ENCODE data around the gene IQCK.
"Not testable (repeated sequence)": the region's sequence is repeated elsewhere in the genome, so short reads cannot be mapped to it uniquely, and the experiment has no call there.

The IQCK gene

DNA sequence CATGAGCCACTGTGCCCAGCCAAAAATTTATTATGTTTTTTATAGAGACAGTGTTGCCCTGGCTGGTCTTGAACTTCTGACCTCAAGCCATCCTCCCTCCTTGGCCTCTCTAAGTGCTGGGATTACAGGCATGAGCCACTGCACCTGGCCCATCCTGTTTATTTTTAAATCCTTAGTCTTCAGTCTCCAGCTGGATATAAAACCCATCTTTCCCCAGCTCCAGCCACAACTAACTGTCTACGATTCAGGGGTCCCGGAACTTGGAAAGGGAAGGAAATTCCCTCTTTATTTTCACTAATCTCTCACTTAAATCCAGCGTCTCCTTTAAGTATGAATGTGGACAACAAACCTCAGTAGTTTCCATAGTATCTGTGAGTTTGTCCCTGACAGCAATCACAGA is 62.2 kb downstream of the IQCK start:
- TF ChIP-seq FOXP2 (optimal IDR thresholded peaks at IDR 0.05; ENCODE audit: control extremely low read depth, extremely low read length, insufficient read depth) (no peak), EZH2 (IDR thresholded peaks at IDR 0.05) (no peak), POLR2AphosphoS5 (IDR thresholded peaks at IDR 0.05; ENCODE audit: borderline replicate concordance, low read depth, low read length) (no peak)
- Histone ChIP-seq H3K36me3 (ENCODE audit: insufficient read depth, low read length) (no peaks in the 10 kb centered on the region), H3K4me3 (no peak overlapping the region), H3K27ac (no peak overlapping the region), H3K9me3 (ENCODE audit: low read depth, low read length) (no peaks in the 10 kb centered on the region), H3K9ac (ENCODE audit: insufficient read length) (no peak overlapping the region)
- DNase-seq (ENCODE audit: low read depth, low spot score): no peak

DNA sequence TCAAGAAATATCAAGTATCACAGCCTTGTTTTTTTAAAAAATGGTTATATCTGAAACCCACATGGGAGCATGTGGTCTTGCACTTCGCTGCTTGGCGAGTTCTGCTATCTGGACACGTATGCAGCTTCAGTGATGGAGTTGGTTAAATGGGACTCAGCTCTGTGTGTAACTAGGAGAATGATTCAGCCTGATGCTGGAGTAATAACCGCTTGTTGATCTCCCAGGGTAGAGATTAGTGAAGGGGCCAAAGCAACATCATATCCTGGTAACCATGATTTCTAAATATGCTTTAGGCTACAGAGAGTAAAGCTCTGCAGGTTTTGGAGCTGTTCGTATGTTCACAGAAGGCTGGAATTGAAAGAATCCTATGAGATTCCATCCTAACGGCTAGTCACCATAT is 63.2 kb downstream of the IQCK start:
- TF ChIP-seq EZH2 (IDR thresholded peaks at IDR 0.05) (no peak), FOXP2 (optimal IDR thresholded peaks at IDR 0.05; ENCODE audit: control extremely low read depth, extremely low read length, insufficient read depth) (no peak), POLR2AphosphoS5 (IDR thresholded peaks at IDR 0.05; ENCODE audit: borderline replicate concordance, low read depth, low read length) (no peak)
- no peak for DNase-seq (ENCODE audit: low read depth, low spot score)

DNA sequence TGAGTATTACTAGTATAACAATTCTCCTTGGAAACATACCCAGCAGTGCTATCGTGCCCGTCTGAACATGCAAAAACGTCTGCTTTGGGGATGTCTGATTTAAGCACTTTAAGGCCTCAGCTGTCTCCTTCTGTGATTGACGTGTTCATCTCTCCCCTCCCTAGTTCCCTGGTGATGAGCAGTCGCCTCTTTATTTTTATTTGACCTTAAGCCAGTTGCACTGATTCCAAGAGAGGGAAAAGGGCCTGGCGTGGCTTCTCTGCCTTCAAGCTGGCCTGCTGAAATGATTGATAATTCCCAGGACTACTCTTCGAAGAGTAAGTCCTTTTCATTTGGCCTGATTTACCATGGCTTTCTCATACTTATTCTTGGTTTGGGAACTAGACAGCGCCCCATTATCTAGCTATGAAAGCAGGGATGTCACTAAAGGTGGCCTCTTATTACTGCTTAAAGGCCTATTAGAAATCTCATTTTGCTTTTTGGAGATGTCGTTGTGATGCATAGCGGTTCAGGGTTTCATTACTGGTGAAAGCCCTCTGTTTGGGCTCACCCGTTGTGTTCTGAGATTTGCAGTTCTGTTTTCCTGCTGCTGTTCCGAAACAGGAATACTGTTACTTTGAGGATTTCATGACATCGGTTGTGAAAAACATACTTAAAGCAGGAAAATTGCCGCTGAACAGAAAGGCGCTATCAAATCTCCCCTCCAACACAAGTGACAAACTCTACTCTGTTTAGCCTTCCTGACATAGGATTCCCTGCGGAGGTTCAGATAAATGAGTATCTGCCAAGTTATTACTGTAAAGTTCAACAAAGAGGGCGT is 65.5 kb downstream of the IQCK start:
- no peak overlapping the region for H3K9ac ChIP-seq (ENCODE audit: insufficient read length)
- no peaks in the 10 kb centered on the region for H3K36me3 ChIP-seq (ENCODE audit: insufficient read depth, low read length)

More for the DNA sequence above, 63.2 kb downstream of the IQCK start:
- H3K27ac ChIP-seq: no peak overlapping the region
- no peak overlapping the region for H3K9ac ChIP-seq (ENCODE audit: insufficient read length)
- no peak overlapping the region for H3K4me3 ChIP-seq
- no peaks in the 10 kb centered on the region for H3K36me3 ChIP-seq (ENCODE audit: insufficient read depth, low read length)
- no peaks in the 10 kb centered on the region for H3K9me3 ChIP-seq (ENCODE audit: low read depth, low read length)

DNA sequence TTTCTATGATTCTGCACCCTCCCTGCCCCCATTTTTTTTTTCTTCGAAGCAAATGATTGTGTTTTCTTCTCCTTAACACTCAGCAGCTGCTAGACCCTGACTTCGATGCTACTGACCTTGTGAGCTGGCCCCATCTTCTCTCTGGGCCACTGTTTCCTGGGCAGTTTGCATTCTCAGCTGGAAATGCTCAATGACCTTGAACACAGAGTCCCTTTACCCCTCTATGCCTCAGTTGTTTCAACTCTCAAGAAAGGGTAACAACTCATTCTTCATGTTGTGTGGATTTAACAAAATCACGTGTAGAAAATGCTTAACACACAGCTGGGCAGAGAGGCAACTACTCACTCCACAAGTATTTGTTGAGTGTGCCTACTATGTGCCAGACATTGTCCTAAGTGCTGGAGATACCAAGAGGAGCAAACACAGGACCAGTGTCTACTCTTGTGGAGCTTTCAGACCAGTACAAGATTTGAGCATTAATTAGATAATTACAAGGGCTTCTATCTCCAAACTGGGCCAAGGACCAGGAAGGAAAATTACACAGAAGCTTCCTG is 66.2 kb downstream of the IQCK start:
- Histone ChIP-seq H3K4me3 (no peak overlapping the region), H3K36me3 (ENCODE audit: insufficient read depth, low read length) (no peaks in the 10 kb centered on the region), H3K9ac (ENCODE audit: insufficient read length) (no peak overlapping the region), H3K27ac (no peak overlapping the region), H3K9me3 (ENCODE audit: low read depth, low read length) (no peaks in the 10 kb centered on the region)
- no peak for DNase-seq (ENCODE audit: low read depth, low spot score)
- TF ChIP-seq POLR2AphosphoS5 (IDR thresholded peaks at IDR 0.05; ENCODE audit: borderline replicate concordance, low read depth, low read length): no peak
- no peak for TF ChIP-seq FOXP2 (optimal IDR thresholded peaks at IDR 0.05; ENCODE audit: control extremely low read depth, extremely low read length, insufficient read depth)
- TF ChIP-seq EZH2 (IDR thresholded peaks at IDR 0.05): no peak

More for the DNA sequence above, 65.5 kb downstream of the IQCK start:
- Histone ChIP-seq H3K27ac (no peak overlapping the region), H3K9me3 (ENCODE audit: low read depth, low read length) (no peaks in the 10 kb centered on the region), H3K4me3 (no peak overlapping the region)
- DNase-seq (ENCODE audit: low read depth, low spot score): no peak
- TF ChIP-seq EZH2 (IDR thresholded peaks at IDR 0.05) (no peak), FOXP2 (optimal IDR thresholded peaks at IDR 0.05; ENCODE audit: control extremely low read depth, extremely low read length, insufficient read depth) (no peak), POLR2AphosphoS5 (IDR thresholded peaks at IDR 0.05; ENCODE audit: borderline replicate concordance, low read depth, low read length) (no peak)

DNA sequence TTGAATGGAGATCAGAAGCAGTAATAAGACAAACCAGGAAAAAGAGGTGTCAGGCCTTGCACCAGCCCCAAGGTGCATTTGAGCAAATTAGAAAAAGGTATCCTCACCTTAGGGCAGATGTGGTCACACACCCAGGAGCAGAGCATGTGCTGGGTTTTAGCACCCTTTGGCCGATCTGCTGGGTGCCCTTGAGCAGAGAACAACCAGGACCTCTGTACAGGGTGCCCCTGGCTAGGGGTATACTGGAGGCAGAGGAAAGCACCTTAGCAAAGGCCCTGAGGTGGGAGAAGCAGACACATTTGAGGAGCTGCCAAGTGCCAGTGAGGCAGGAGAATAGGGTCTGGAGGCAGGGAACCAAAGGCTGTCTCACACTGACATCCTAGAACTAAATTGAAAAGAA is 67.0 kb downstream of the IQCK start:
- no peak for DNase-seq (ENCODE audit: low read depth, low spot score)
- TF ChIP-seq POLR2AphosphoS5 (IDR thresholded peaks at IDR 0.05; ENCODE audit: borderline replicate concordance, low read depth, low read length) (no peak), EZH2 (IDR thresholded peaks at IDR 0.05) (no peak), FOXP2 (optimal IDR thresholded peaks at IDR 0.05; ENCODE audit: control extremely low read depth, extremely low read length, insufficient read depth) (no peak)
- no peak overlapping the region for H3K4me3 ChIP-seq
- H3K36me3 ChIP-seq (ENCODE audit: insufficient read depth, low read length): no peaks in the 10 kb centered on the region
- H3K27ac ChIP-seq: no peak overlapping the region
- no peak overlapping the region for H3K9ac ChIP-seq (ENCODE audit: insufficient read length)
- no peaks in the 10 kb centered on the region for H3K9me3 ChIP-seq (ENCODE audit: low read depth, low read length)

DNA sequence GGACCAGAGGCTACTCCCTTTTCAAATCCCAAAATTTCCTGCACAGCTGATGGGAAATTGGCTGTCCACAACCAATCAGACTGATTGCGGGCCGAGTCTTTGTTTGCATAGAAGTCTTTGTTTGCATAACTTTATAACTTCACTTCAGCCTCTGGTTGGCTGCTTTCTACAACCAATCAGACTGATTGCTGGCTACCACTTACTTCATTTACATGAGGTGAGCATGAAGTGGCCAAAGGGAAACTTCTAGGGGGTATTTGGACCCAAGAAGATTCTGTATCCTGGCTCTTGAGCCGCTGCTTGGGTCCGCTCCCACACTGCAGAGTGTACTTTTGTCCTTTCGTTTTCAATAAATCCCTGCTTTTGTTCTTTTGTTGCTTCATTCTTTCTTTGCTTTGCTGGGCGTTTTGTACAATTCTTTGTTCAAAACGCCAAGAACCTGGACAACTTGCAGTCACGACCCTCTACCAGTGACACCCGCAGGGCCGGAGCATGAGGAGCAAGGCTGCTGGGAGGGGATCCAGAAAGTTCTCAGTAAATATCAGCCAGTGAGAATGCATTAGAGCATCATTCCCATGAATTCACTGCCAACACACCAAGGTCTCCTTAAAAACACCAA is 67.5 kb downstream of the IQCK start:
- H3K9me3 ChIP-seq (ENCODE audit: low read depth, low read length): no peaks in the 10 kb centered on the region
- no peak overlapping the region for H3K27ac ChIP-seq
- no peaks in the 10 kb centered on the region for H3K36me3 ChIP-seq (ENCODE audit: insufficient read depth, low read length)
- no peak for DNase-seq (ENCODE audit: low read depth, low spot score)
- no peak overlapping the region for H3K4me3 ChIP-seq
- no peak overlapping the region for H3K9ac ChIP-seq (ENCODE audit: insufficient read length)
- no peak for TF ChIP-seq EZH2 (IDR thresholded peaks at IDR 0.05)
- TF ChIP-seq POLR2AphosphoS5 (IDR thresholded peaks at IDR 0.05; ENCODE audit: borderline replicate concordance, low read depth, low read length): no peak
- no peak for TF ChIP-seq FOXP2 (optimal IDR thresholded peaks at IDR 0.05; ENCODE audit: control extremely low read depth, extremely low read length, insufficient read depth)

DNA sequence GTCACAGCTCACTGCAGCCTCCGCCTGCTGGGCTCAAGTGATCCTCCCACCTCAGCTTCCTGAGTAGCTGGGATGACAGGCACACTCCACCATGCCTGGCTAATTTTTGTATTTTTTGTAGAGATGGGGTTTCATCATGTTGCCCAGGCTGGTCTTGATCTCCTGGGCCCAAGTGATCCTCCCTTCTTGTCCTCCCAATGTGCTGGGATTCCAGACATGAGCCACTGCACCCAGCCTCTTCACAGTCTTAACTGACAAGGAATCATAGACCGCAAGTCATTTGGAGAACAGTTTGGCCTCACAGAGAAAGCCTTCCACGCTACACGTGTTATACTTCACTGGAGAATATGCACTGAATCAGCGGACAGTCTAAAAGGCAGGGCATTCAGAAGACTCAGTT is 83.3 kb downstream of the IQCK start:
- H3K9me3 ChIP-seq (ENCODE audit: low read depth, low read length); DNase-seq (ENCODE audit: low read depth, low spot score); H3K27ac ChIP-seq; H3K9ac ChIP-seq (ENCODE audit: insufficient read length); H3K4me3 ChIP-seq; H3K36me3 ChIP-seq (ENCODE audit: insufficient read depth, low read length): not testable (repeated sequence)

DNA sequence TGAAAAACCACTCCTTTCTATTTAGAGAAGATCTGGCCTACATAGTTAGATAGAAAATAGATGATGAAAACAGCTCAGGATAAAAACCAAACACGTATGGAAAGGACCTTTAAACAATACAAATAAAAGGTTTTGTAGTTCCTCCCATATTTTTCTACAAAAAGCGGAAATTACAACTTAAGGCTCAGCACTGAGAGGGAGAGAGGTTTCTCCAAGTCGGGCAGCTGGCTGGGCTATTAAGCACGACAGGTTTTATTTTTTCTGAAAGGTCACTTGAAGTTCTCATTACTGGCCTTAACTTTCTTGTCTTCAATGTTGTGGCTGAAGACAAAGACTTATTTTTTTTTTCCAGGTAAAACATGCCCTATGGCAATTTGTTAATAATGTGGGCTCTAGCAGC is 83.8 kb downstream of the IQCK start:
- not testable (repeated sequence) for H3K4me3 ChIP-seq; H3K36me3 ChIP-seq (ENCODE audit: insufficient read depth, low read length); DNase-seq (ENCODE audit: low read depth, low spot score); H3K9me3 ChIP-seq (ENCODE audit: low read depth, low read length); H3K9ac ChIP-seq (ENCODE audit: insufficient read length); H3K27ac ChIP-seq

All from SK-N-MC (cell line).